Heart left ventricle (tissue), 13 donors: ENCODE data around the gene EHD2.
"Not testable (repeated sequence)": the region's sequence is repeated elsewhere in the genome, so short reads cannot be mapped to it uniquely, and the experiment has no call there.

Experiments
- POLR2A ChIP-seq, 2 donors: fragments of 450-650 bp; IDR thresholded peaks; one replicate each; pipeline ENCODE4 v1.6.1; 2017; ENCODE audit warnings: antibody characterized with exemption in 2 of 2, mild to moderate bottlenecking in 2 of 2, moderate library complexity in 2 of 2
- TF ChIP-seq, protein P1 (sequence below), 12 donors: fragments of 200-600 bp; sonication (generic) in 4 of 12; IDR thresholded peaks; one replicate each; pipeline versions ENCODE4 v1.5.0 to v1.8.0; 2018 to 2022; ENCODE audit warnings: antibody characterized with exemption in 12 of 12, mild to moderate bottlenecking in 5 of 12
- donor health status: ischemic (EF 13 %, LVEDD 7.1; RV severe dilation, severe dysfunction).
- donor health status: DM: no; HTN: yes; CAD: no.
- donor health status: DM: no; HTN: no; CAD: no.
- donor health status: ischemic (EF 25% LVEDD 6.9; RV normal size, moderate dysfunction).
- donor health status: ischemic (EF 25% LVEDD 5.7; RV mildly dilated, moderate dysfunction).
- donor health status: ischemic (EF 35%, LVEDD 5.7; RV mildly dilated, moderate dysfunction).
- donor health status: nonischemic (EF 11% LVEDD 7.7; RV severe dilation, severe dysfunction).
- donor health status: DM: yes; HTN: yes; CAD: no.
- donor health status: PGD.
- donor health status: ischemic (EF 29% LVEDD 5.4; RV normal size, mild dysfunction).
- donor health status: nonischemic (EF 23%, LVEDD 6.1; RV moderate dilation, normal function).

DNA sequence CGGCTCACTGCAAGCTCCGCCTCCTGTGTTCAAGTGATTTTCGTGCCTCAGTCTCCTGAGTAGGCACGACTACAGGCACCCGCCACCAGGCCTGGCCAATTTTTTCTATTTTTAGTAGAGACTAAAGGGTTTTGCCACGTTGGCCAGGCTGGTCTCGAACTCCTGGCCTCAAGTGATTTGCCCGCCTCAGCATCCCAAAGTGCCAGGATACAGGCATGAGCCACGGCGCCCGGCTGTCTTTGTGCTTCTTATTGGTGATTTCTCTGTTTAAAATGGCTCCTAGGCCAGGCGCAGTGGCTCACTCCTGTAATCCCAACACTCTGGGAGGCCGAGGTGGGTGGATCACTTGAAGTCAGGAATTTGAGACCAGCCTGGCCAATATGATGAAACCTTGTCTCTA, 44.7 kb upstream of the EHD2 start:
- TF ChIP-seq POLR2A (IDR thresholded peaks at IDR 0.05), result not testable (repeated sequence)
- TF ChIP-seq, protein P1, sequence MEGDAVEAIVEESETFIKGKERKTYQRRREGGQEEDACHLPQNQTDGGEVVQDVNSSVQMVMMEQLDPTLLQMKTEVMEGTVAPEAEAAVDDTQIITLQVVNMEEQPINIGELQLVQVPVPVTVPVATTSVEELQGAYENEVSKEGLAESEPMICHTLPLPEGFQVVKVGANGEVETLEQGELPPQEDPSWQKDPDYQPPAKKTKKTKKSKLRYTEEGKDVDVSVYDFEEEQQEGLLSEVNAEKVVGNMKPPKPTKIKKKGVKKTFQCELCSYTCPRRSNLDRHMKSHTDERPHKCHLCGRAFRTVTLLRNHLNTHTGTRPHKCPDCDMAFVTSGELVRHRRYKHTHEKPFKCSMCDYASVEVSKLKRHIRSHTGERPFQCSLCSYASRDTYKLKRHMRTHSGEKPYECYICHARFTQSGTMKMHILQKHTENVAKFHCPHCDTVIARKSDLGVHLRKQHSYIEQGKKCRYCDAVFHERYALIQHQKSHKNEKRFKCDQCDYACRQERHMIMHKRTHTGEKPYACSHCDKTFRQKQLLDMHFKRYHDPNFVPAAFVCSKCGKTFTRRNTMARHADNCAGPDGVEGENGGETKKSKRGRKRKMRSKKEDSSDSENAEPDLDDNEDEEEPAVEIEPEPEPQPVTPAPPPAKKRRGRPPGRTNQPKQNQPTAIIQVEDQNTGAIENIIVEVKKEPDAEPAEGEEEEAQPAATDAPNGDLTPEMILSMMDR (IDR thresholded peaks at IDR 0.05), result not testable (repeated sequence)
